DOHH2 (cell line): ENCODE measurements around the gene DKK3.

ENCODE experiments used
- CTCF ChIP-seq: fragments of 200-600 bp; sonication (generic); IDR thresholded peaks from one replicate; pipeline ENCODE4 v1.5.1; 2014; ENCODE audit warnings: antibody characterized with exemption, mild to moderate bottlenecking, low read depth, low read length; ENCODE audit not compliant: poor library complexity, severe bottlenecking
- EZH2phosphoT487 ChIP-seq: fragments of 200-600 bp; sonication (generic); IDR thresholded peaks from 2 replicates; pipeline ENCODE4 v1.6.1; 2017; ENCODE audit warnings: borderline replicate concordance, mild to moderate bottlenecking, antibody characterized with exemption, low read length, moderate library complexity, mixed read lengths

GRCh38 chr11:11988681-11989261 lies 19.7 kb downstream of the DKK3 start:
- TF ChIP-seq CTCF = no peak
- TF ChIP-seq EZH2phosphoT487 = no peak
